GM18519 (cell line): ENCODE measurements around the gene ZNF750.

ENCODE experiments used
- ATAC-seq: cut with Tn5 transposase; IDR thresholded peaks from one replicate; pipeline ENCODE4 v1.9.1; 2021; ENCODE audit warnings: mild to moderate bottlenecking, moderate library complexity; ENCODE audit not compliant: unreplicated experiment, low FRiP score

ZNF750 gene

GRCh38 chr17:82873521-82873920, 33.7 kb upstream of the ZNF750 start:
- no peak for ATAC-seq

- no peak for ATAC-seq
Measured at GRCh38 chr17:82872591-82873520, 33.0 kb upstream of the ZNF750 start.

GRCh38 chr17:82871776-82872561, 32.1 kb upstream of the ZNF750 start:
- ATAC-seq, result no peak

GRCh38 chr17:82871056-82871775, 31.4 kb upstream of the ZNF750 start:
- ATAC-seq, result no peak

GRCh38 chr17:82870541-82870940, 30.7 kb upstream of the ZNF750 start:
- ATAC-seq, result no peak

- no peak for ATAC-seq
Measured at GRCh38 chr17:82870091-82870491, 30.3 kb upstream of the ZNF750 start.

- no peak for ATAC-seq
Measured at GRCh38 chr17:82869536-82869935, 29.7 kb upstream of the ZNF750 start.

GRCh38 chr17:82868715-82869131, 28.9 kb upstream of the ZNF750 start:
- no peak for ATAC-seq

GRCh38 chr17:82867763-82868325, 28.0 kb upstream of the ZNF750 start:
- ATAC-seq, result no peak

GRCh38 chr17:82866590-82867191, 26.9 kb upstream of the ZNF750 start:
- ATAC-seq, result no peak

GRCh38 chr17:82865774-82866395, 26.1 kb upstream of the ZNF750 start:
- ATAC-seq, result no peak

- ATAC-seq, result no peak
Measured at GRCh38 chr17:82865274-82865673, 25.5 kb upstream of the ZNF750 start.

- no peak for ATAC-seq
Measured at GRCh38 chr17:82864713-82865248, 25.0 kb upstream of the ZNF750 start.

- no peak for ATAC-seq
Measured at GRCh38 chr17:82863941-82864712, 24.3 kb upstream of the ZNF750 start.

- no peak for ATAC-seq
Measured at GRCh38 chr17:82863383-82863940, 23.6 kb upstream of the ZNF750 start.

GRCh38 chr17:82862737-82863382, 23.0 kb upstream of the ZNF750 start:
- no peak for ATAC-seq

- no peak for ATAC-seq
Measured at GRCh38 chr17:82862191-82862590, 22.4 kb upstream of the ZNF750 start.

GRCh38 chr17:82861393-82861775, 21.6 kb upstream of the ZNF750 start:
- ATAC-seq, result no peak
